HG03095 (cell line): ENCODE data around the gene KERA.

Source experiments
- ATAC-seq: cut with Tn5 transposase; IDR thresholded peaks from one replicate; pipeline ENCODE4 v1.9.1; 2021; ENCODE audit warnings: moderate library complexity; ENCODE audit not compliant: unreplicated experiment

The KERA gene

GRCh38 chr12:91017511-91018263 is 40.1 kb downstream of the KERA start:
- no peak for ATAC-seq

GRCh38 chr12:91017043-91017442 is 40.8 kb downstream of the KERA start:
- no peak for ATAC-seq

GRCh38 chr12:91009319-91009950 is 48.4 kb downstream of the KERA start:
- peak; percentile 84 for ATAC-seq

- ATAC-seq, result peak; percentile 76
These were observed 50.1 kb downstream of the KERA start for GRCh38 chr12:91007531-91008290.

GRCh38 chr12:91004872-91005271 is 53.0 kb downstream of the KERA start, which contains the start of gene EPYC:
TSS of gene EPYC (minus strand) at chr12:91004972. CDS start at chr12:91002565, 2,407 bp downstream.
- ATAC-seq, result no peak

- ATAC-seq, result no peak
These were observed 54.1 kb downstream of the KERA start for GRCh38 chr12:91003737-91004136.

- no peak for ATAC-seq
These were observed 56.5 kb downstream of the KERA start for GRCh38 chr12:91001306-91001705.
